PC-9 (cell line): ENCODE results near the gene KRTAP9-4.

Experiments used
- EZH2 ChIP-seq: fragments of 200-600 bp; sonication (generic); IDR thresholded peaks from 2 replicates; pipeline ENCODE4 v1.8.0; 2017; ENCODE audit warnings: antibody characterized with exemption, low read depth
- TF ChIP-seq, protein P1 (sequence below): fragments of 200-600 bp; sonication (generic); conservative IDR thresholded peaks from 2 replicates; pipeline ENCODE4 v1.6.1; 2017; ENCODE audit warnings: mixed run types, antibody characterized with exemption, mild to moderate bottlenecking, moderate library complexity

DNA sequence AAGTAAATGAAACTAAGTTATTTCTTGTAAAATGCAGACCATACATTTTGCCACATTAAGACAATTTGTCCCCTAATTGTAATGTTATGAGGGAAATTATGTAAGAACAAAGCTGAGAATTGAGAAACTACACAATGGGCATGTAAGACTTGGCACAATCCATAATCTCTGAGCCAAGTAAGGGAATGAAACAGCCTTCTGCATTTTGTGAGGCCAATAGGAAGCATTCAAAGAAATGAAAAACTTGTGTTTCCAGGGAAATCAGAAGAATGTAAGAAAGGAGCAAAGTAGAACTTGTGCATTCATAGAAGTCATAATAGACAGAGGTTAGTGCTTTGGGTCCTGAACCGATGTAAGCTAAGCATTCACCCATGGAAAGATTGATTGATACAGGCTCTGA, 1.8 kb downstream of the KRTAP9-4 start:
- no peak for TF ChIP-seq EZH2
- TF ChIP-seq, protein P1, sequence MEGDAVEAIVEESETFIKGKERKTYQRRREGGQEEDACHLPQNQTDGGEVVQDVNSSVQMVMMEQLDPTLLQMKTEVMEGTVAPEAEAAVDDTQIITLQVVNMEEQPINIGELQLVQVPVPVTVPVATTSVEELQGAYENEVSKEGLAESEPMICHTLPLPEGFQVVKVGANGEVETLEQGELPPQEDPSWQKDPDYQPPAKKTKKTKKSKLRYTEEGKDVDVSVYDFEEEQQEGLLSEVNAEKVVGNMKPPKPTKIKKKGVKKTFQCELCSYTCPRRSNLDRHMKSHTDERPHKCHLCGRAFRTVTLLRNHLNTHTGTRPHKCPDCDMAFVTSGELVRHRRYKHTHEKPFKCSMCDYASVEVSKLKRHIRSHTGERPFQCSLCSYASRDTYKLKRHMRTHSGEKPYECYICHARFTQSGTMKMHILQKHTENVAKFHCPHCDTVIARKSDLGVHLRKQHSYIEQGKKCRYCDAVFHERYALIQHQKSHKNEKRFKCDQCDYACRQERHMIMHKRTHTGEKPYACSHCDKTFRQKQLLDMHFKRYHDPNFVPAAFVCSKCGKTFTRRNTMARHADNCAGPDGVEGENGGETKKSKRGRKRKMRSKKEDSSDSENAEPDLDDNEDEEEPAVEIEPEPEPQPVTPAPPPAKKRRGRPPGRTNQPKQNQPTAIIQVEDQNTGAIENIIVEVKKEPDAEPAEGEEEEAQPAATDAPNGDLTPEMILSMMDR: no peak
